WTC11 (cell line): ENCODE measurements around the gene UBP1. TPM values are rescaled to one million over a fixed set of nuclear protein-coding genes. Genes with fewer than 3 reads are reported as not detected.

ENCODE experiments used
- ATAC-seq: fragments of 200-7000 bp; cut with Tn5 transposase; 2 replicates; pipeline ENCODE4 v1.10.0; 2021; ENCODE audit warnings: mild to moderate bottlenecking, moderate library complexity
- CTCF ChIA-PET: fragments of 300-600 bp; sonication (Branson Sonifier 250); formaldehyde crosslinking; loops from one replicate; lab custom pipeline; 2021; ENCODE audit warnings: antibody characterized with exemption; lab: Charles Lee
- POLR2A ChIA-PET: fragments of 350-600 bp; sonication (Branson Sonifier 250); formaldehyde crosslinking; loops from one replicate; lab custom pipeline; 2021; ENCODE audit warnings: antibody characterized with exemption; lab: Charles Lee
- DNase-seq: peaks from one replicate; pipeline ENCODE4 v3.0.0; 2021; ENCODE audit warnings: low spot score
- H3K27ac Mint-ChIP-seq: 2 replicates; pipeline ENCODE4 v1.8.0; 2021; ENCODE audit warnings: mixed read lengths
- H3K27me3 Mint-ChIP-seq: 2 replicates; pipeline ENCODE4 v1.8.0; 2021; ENCODE audit warnings: low read depth, mild to moderate bottlenecking, moderate library complexity, mixed read lengths
- H3K36me3 Mint-ChIP-seq: 2 replicates; pipeline ENCODE4 v1.8.0; 2021; ENCODE audit warnings: mixed read lengths
- H3K4me1 Mint-ChIP-seq: 2 replicates; pipeline ENCODE4 v1.8.0; 2022; ENCODE audit warnings: mixed read lengths
- H3K4me3 Mint-ChIP-seq: 2 replicates; pipeline ENCODE4 v1.8.0; 2021; ENCODE audit warnings: mild to moderate bottlenecking, moderate library complexity, mixed read lengths
- H3K9me3 Mint-ChIP-seq: 2 replicates; pipeline ENCODE4 v1.8.0; 2021; ENCODE audit warnings: mixed read lengths
- ARID4B ChIP-seq: sonication (generic); formaldehyde crosslinking; IDR thresholded peaks from 2 replicates; pipeline ENCODE4 v1.8.0; 2023; ENCODE audit warnings: missing genetic modification reagents, mild to moderate bottlenecking, borderline replicate concordance
- ATF1 ChIP-seq: sonication (generic); formaldehyde crosslinking; IDR thresholded peaks from 2 replicates; pipeline ENCODE4 v1.8.1; 2023; ENCODE audit warnings: mild to moderate bottlenecking, moderate library complexity, missing genetic modification reagents
- CTCF ChIP-seq: fragments of 200-600 bp; IDR thresholded peaks from 2 replicates; pipeline ENCODE4 v1.8.0; 2022; ENCODE audit warnings: antibody characterized with exemption
- E2F5 ChIP-seq: sonication (generic); formaldehyde crosslinking; IDR thresholded peaks from 2 replicates; pipeline ENCODE4 v1.8.1; 2022; ENCODE audit warnings: mild to moderate bottlenecking, moderate library complexity, missing genetic modification reagents
- EMX1 ChIP-seq: fragments of 250-450 bp; sonication (Bioruptor Pico); IDR thresholded peaks from 2 replicates; pipeline ENCODE4 v1.8.0; 2021; ENCODE audit warnings: mild to moderate bottlenecking
- ESRRA ChIP-seq: sonication (generic); formaldehyde crosslinking; IDR thresholded peaks from 2 replicates; pipeline ENCODE4 v1.8.1; 2022; ENCODE audit warnings: mild to moderate bottlenecking, missing genetic modification reagents, borderline replicate concordance
- ETV6 ChIP-seq: sonication (generic); formaldehyde crosslinking; IDR thresholded peaks from 2 replicates; pipeline ENCODE4 v1.8.1; 2022; ENCODE audit warnings: mild to moderate bottlenecking, missing genetic modification reagents
- FOXJ3 ChIP-seq: sonication (generic); formaldehyde crosslinking; IDR thresholded peaks from 2 replicates; pipeline ENCODE4 v1.9.0; 2021; ENCODE audit warnings: missing genetic modification reagents, mild to moderate bottlenecking, borderline replicate concordance
- HMGXB4 ChIP-seq: sonication (generic); formaldehyde crosslinking; IDR thresholded peaks from 2 replicates; pipeline ENCODE4 v1.8.1; 2023; ENCODE audit warnings: mild to moderate bottlenecking, moderate library complexity, missing genetic modification reagents
- IRF1 ChIP-seq: sonication (generic); formaldehyde crosslinking; IDR thresholded peaks from 2 replicates; pipeline ENCODE4 v1.8.0; 2023; ENCODE audit warnings: missing genetic modification reagents
- JAZF1 ChIP-seq: fragments of 250-450 bp; sonication (Bioruptor Pico); IDR thresholded peaks from 2 replicates; pipeline ENCODE4 v1.9.0; 2021; ENCODE audit warnings: moderate library complexity, mild to moderate bottlenecking, inconsistent platforms
- SOX15 ChIP-seq: fragments of 250-450 bp; sonication (Bioruptor Pico); IDR thresholded peaks from 2 replicates; pipeline ENCODE4 v1.9.0; 2021; ENCODE audit warnings: mild to moderate bottlenecking
- TCF7 ChIP-seq: sonication (generic); formaldehyde crosslinking; IDR thresholded peaks from 2 replicates; pipeline ENCODE4 v1.8.0; 2022; ENCODE audit warnings: mild to moderate bottlenecking, low read depth, missing genetic modification reagents, moderate library complexity
- TEAD1 ChIP-seq: sonication (generic); formaldehyde crosslinking; IDR thresholded peaks from 2 replicates; pipeline ENCODE4 v1.8.0; 2022; ENCODE audit warnings: mild to moderate bottlenecking, missing genetic modification reagents
- USF1 ChIP-seq: sonication (generic); formaldehyde crosslinking; IDR thresholded peaks from 2 replicates; pipeline ENCODE4 v1.8.0; 2022; ENCODE audit warnings: mild to moderate bottlenecking, missing genetic modification reagents
- ZNF219 ChIP-seq: sonication (generic); formaldehyde crosslinking; IDR thresholded peaks from 2 replicates; pipeline ENCODE4 v1.8.0; 2023; ENCODE audit warnings: missing genetic modification reagents, mild to moderate bottlenecking, borderline replicate concordance
- ZNF396 ChIP-seq: fragments of 250-450 bp; sonication (Bioruptor Pico); IDR thresholded peaks from 2 replicates; pipeline ENCODE4 v1.8.0; 2021; ENCODE audit warnings: mild to moderate bottlenecking, moderate library complexity, borderline replicate concordance
- ZNF423 ChIP-seq: fragments of 250-450 bp; sonication (Bioruptor Pico); IDR thresholded peaks from 2 replicates; pipeline ENCODE4 v2.1.2; 2022; ENCODE audit warnings: mild to moderate bottlenecking, moderate library complexity
- total RNA-seq: library from RNA; stranded (reverse); gene quantifications from 3 replicates; pipeline ENCODE4 v1.2.3, GENCODE V29; 2021

UBP1 gene
- total RNA-seq, 1 experiment from 2014 or later: 72.6 TPM

GRCh38 chr3:33442190-33442589 is 2.0 kb upstream of the UBP1 start (continued):
- TF ChIP-seq ZNF396 (CRISPR knock-in tag): no peak

GRCh38 chr3:33441225-33441976 is 1.2 kb upstream of the UBP1 start:
- peak overlapping the region; percentile 100 for H3K27ac Mint-ChIP-seq
- no peak for TF ChIP-seq ESRRA (CRISPR knock-in tag)
- TF ChIP-seq ETV6: 0 out of 2 replicates have a peak, but pooled peaks have one; percentile 5
- peak overlapping the region; percentile 98 for H3K4me3 Mint-ChIP-seq
- no peaks in the 10 kb centered on the region for H3K9me3 Mint-ChIP-seq
- H3K27me3 Mint-ChIP-seq: no peaks in the 10 kb centered on the region; the same call in 1 of the 2 replicates
- CTCF ChIA-PET: interaction anchor here (0.8 to 1.5 kb wide), 4 partner anchors 13 to 346 kb away, joined by 3 to 10 read pairs (median 6); no protein-coding TSS in a partner anchor
- DNase-seq (peak; percentile 47), ATAC-seq (peak; percentile 1)
- POLR2A ChIA-PET: interaction anchor here (0.6 to 1.3 kb wide), 6 partner anchors 11 to 357 kb away, joined by 3 to 7 read pairs (median 4); partner anchors contain the start of gene PDCD6IP
- no peaks in the 10 kb centered on the region for H3K36me3 Mint-ChIP-seq
- H3K4me1 Mint-ChIP-seq: peaks cover 36% of the 10 kb centered on the region

- ATAC-seq: peak; percentile 1
- H3K4me1 Mint-ChIP-seq: peaks cover 45% of the 10 kb centered on the region
- no peaks in the 10 kb centered on the region for H3K36me3 Mint-ChIP-seq
- H3K9me3 Mint-ChIP-seq: no peaks in the 10 kb centered on the region
- CTCF ChIA-PET: interaction anchor here (0.6 to 1.9 kb wide), 4 partner anchors 22 to 348 kb away, joined by 3 to 10 read pairs (median 8); no protein-coding TSS in a partner anchor
- H3K27me3 Mint-ChIP-seq: no peaks in the 10 kb centered on the region; the same call in 1 of the 2 replicates
- peak overlapping the region; percentile 82; the same call in 1 of the 2 replicates for H3K27ac Mint-ChIP-seq
- peak overlapping the region; percentile 98 for H3K4me3 Mint-ChIP-seq
- DNase-seq: no peak
- POLR2A ChIA-PET: interaction anchor here (0.5 to 1.3 kb wide), 4 partner anchors 48 to 359 kb away, joined by 3 to 6 read pairs (median 4); partner anchors contain the start of gene PDCD6IP
- TF ChIP-seq HMGXB4 (CRISPR knock-in tag) (peak; percentile 75), ZNF423 (CRISPR knock-in tag) (peak; percentile 88), USF1 (0 out of 2 replicates have a peak, but pooled peaks have one; percentile 5), IRF1 (no peak), TEAD1 (no peak), SOX15 (CRISPR knock-in tag) (no peak), ZNF219 (CRISPR knock-in tag) (no peak), JAZF1 (no peak), EMX1 (CRISPR knock-in tag) (0 out of 2 replicates have a peak, but pooled peaks have one; percentile 40), ETV6 (no peak), TCF7 (peak; percentile 72; the same call in 1 of the 2 replicates), ATF1 (CRISPR knock-in tag) (peak; percentile 69; the same call in 1 of the 2 replicates), FOXJ3 (CRISPR knock-in tag) (no peak), ESRRA (CRISPR knock-in tag) (no peak), ARID4B (peak; percentile 62; the same call in 1 of the 2 replicates), CTCF (no peak), E2F5 (CRISPR knock-in tag) (peak; percentile 72; the same call in 1 of the 2 replicates), ZNF396 (CRISPR knock-in tag) (no peak)
Observed at GRCh38 chr3:33439546-33440327, 468 bp downstream of the UBP1 start.
